Psoas muscle (tissue), 8 donors: Measurements from ENCODE around the gene PTH1R. TPM values are rescaled to one million over a fixed set of nuclear protein-coding genes. Genes with fewer than 3 reads are reported as not detected.

Experiments
- ATAC-seq, 4 donors: fragments of 200-7000 bp; cut with Tn5 transposase; one replicate each; pipeline ENCODE4 v1.9.1; 2020; ENCODE audit warnings: moderate library complexity in 3 of 4, mild to moderate bottlenecking in 2 of 4
- DNase-seq, 2 donors: peaks; one replicate each; pipeline ENCODE4 v3.0.0-alpha.2; 2020
- H3K27ac ChIP-seq: fragments of 200-600 bp; one replicate; pipeline ENCODE4 v1.8.0; 2022
- H3K27me3 ChIP-seq, 3 donors: fragments of 200-600 bp in 1 of 3; one replicate each; pipeline versions ENCODE4 v1.6.1 to v1.8.0; 2013 to 2022; ENCODE audit warnings: low read length in 2 of 3, mild to moderate bottlenecking in 2 of 3, moderate library complexity in 1 of 3; ENCODE audit not compliant: insufficient read depth in 3 of 3
- H3K36me3 ChIP-seq, 2 donors: fragments of 200-600 bp in 1 of 2; one replicate each; pipeline versions ENCODE4 v1.6.1 to v1.8.0; 2013 to 2022; ENCODE audit warnings: low read depth in 1 of 2, mild to moderate bottlenecking in 1 of 2, moderate library complexity in 1 of 2; ENCODE audit not compliant: insufficient read depth in 1 of 2
- H3K4me1 ChIP-seq: fragments of 200-600 bp; one replicate; pipeline ENCODE4 v1.8.0; 2022
- H3K4me3 ChIP-seq: fragments of 200-600 bp; one replicate; pipeline ENCODE4 v1.8.0; 2022; ENCODE audit warnings: mild to moderate bottlenecking
- H3K9me3 ChIP-seq: fragments of 200-600 bp; one replicate; pipeline ENCODE4 v1.8.0; 2022
- CTCF ChIP-seq: fragments of 200-600 bp; IDR thresholded peaks from one replicate; pipeline ENCODE4 v1.8.0; 2022; ENCODE audit warnings: antibody characterized with exemption
- WGBS, 3 donors: extraction: QIAGEN DNeasy Blood & Tissue Kit; methylation state at CpG; one replicate each; pipeline versions ENCODE4 v1.1.6 to v1.1.7; 2013; 5-methylcytosine and 5-hydroxymethylcytosine counted together
- intact Hi-C, 2 donors: fragments of 100-400 bp; cut with DNase I; formaldehyde crosslinking; loops; one replicate each; pipeline versions ENCODE4 v1.11.0 to v1.14.2; 2022
- polyA plus RNA-seq, 3 donors: library from polyadenylated mRNA; stranded (reverse); fragments of 200-250 nt; gene quantifications; one replicate each; pipeline ENCODE4 v1.2.3, GENCODE V29; 2013
- total RNA-seq, 4 donors: library from RNA; stranded (reverse); fragmentation: NEBNext Ultra II Directional in 2 of 4; extraction: Animal tissue kit (Norgen Biotek cat#: 25700) in 2 of 4; gene quantifications; one replicate each; pipeline versions ENCODE4 v1.2.1 to v1.2.4, GENCODE V29; 2021 to 2023
- donor health status: healthy with polysubstance abuse.
- donor health status: DM: no; HTN: no; CAD: no; lungs with moderate emphysema.
- donor health status: Bipolar disorder and iron deficiency.
- donor health status: healthy.
- donor health status: DM: yes; HTN: yes; CAD: no.
- donor health status: DM: no; HTN: no; CAD: no.
- donor health status: DM: no; HTN: no; CAD: no.
- donor health status: DM: yes; HTN: yes; CAD: no.

PTH1R gene
- total and polyA plus RNA-seq, 7 donors = 1.1 to 5.9 (median 4.2) TPM

- Histone ChIP-seq H3K36me3 (peaks cover 0 to 6% of the 10 kb centered on the region in 2 donors), H3K27ac (peak overlapping the region; percentile 81), H3K4me1 (peaks cover 9% of the 10 kb centered on the region), H3K9me3 (no peaks in the 10 kb centered on the region), H3K4me3 (no peak overlapping the region), H3K27me3 (no peaks in the 10 kb centered on the region)
- TF ChIP-seq CTCF = no peak
- intact Hi-C loops = no loop called here
- no peak for ATAC-seq
- DNase-seq = peak in 1 of 2 donors; percentile 46
- 65 to 70% (median 67%) methylated on average over 10 to 11 of the region's 11 CpGs for WGBS, 3 donors
Measured at GRCh38 chr3:46859001-46859710, 18.4 kb upstream of the PTH1R start.

- Histone ChIP-seq H3K4me3 (peak overlapping the region; percentile 53), H3K36me3 (peaks cover 0 to 6% of the 10 kb centered on the region in 2 donors), H3K27ac (peak overlapping the region; percentile 81), H3K27me3 (no peaks in the 10 kb centered on the region), H3K9me3 (no peaks in the 10 kb centered on the region), H3K4me1 (peaks cover 9% of the 10 kb centered on the region)
- peak; percentile 55 to 80 for DNase-seq
- intact Hi-C loops = loop anchor here in 1 of 2 donors (10.0 kb wide), 1 partner anchor 155 kb away; the partner anchor contains the start of gene TMIE
- TF ChIP-seq CTCF = peak; percentile 42
- WGBS, 3 donors = 62 to 63% (median 62%) methylated on average over 19 of the region's 19 CpGs
- peak; percentile 14 to 37 (median 30) for ATAC-seq
Measured at GRCh38 chr3:46860017-46860809, 17.3 kb upstream of the PTH1R start.

- no peaks in the 10 kb centered on the region for H3K27me3 ChIP-seq
- no peak for TF ChIP-seq CTCF
- intact Hi-C loops = loop anchor here in 1 of 2 donors (10.0 kb wide), 1 partner anchor 156 kb away; the partner anchor contains the start of gene TMIE
- H3K4me3 ChIP-seq = peak overlapping the region; percentile 53
- DNase-seq (peak; percentile 10 to 54), ATAC-seq (no peak)
- peaks cover 9% of the 10 kb centered on the region for H3K4me1 ChIP-seq
- WGBS, 3 donors = 57 to 70% (median 69%) methylated on average over 10 of the region's 10 CpGs
- peaks cover 0 to 6% of the 10 kb centered on the region in 2 donors for H3K36me3 ChIP-seq
- H3K27ac ChIP-seq = peak overlapping the region; percentile 81
- no peaks in the 10 kb centered on the region for H3K9me3 ChIP-seq
Measured at GRCh38 chr3:46860810-46861604, 16.5 kb upstream of the PTH1R start.

GRCh38 chr3:46861605-46862368 lies 15.7 kb upstream of the PTH1R start:
- DNase-seq (peak; percentile 42 to 84), ATAC-seq (peak; percentile 51 to 64 (median 61))
- Histone ChIP-seq H3K4me1 (peaks cover 9% of the 10 kb centered on the region), H3K27ac (peak overlapping the region; percentile 81), H3K4me3 (peak overlapping the region; percentile 53), H3K36me3 (peaks cover 0 to 6% of the 10 kb centered on the region in 2 donors), H3K27me3 (no peaks in the 10 kb centered on the region), H3K9me3 (no peaks in the 10 kb centered on the region)
- intact Hi-C loops = loop anchor here in 1 of 2 donors (10.0 kb wide), 1 partner anchor 157 kb away; the partner anchor contains the start of gene TMIE
- WGBS, 3 donors = 37 to 47% (median 37%) methylated on average over 12 of the region's 12 CpGs
- no peak for TF ChIP-seq CTCF
